ENCODE measurements around the gene MRPL52. TPM values are rescaled to one million over a fixed set of nuclear protein-coding genes. Genes with fewer than 3 reads are reported as not detected.

The MRPL52 gene
- total RNA-seq, 1 experiment from 2014 or later, result 134 TPM

DNA sequence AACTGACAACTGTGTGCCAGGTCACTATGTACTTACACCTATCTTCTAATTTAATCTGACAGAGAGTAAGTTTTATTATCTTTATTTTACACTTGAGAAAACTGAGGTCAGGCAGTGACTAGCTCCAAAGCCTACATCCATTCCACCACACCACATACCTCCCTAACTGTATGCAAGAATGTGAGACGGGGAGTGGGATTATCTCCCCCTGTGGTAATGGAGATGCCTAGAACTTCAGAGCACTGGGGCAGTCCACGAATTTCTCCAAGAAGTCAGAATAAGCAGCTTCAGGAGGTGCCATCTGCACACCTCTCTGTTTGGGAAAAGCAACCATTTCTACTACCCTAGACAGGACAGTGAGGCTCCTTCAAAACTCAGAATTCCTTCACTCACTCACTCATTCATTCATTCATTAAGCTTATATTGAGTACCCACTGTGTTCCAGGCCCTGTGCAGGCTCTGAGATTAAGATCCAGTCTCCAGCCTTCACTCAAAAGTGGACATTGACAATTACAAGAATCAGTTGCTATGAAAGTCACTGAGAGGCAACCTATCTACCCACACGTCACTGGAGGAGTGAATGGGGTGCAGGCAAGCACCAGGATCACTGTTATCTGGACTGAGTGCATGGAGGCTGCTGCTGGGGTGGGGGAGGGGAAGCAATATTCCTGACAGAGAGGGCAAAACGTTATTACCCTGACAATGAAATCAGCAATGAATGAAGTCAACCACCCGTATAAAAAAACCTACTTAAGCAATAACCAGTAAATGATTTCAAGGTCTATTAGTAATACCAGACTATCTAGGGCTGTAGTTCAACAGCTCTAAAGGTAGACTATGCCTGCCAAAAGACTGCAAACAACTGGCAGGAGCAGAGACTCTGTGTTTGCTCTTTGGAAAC, 32.4 kb upstream of the MRPL52 start:
- RAD21 ChIA-PET (ENCODE audit: low non-redundant PET in 1 of 2, low total read pairs in 2 of 2, uncharacterized antibody in 2 of 2, unreplicated experiment in 2 of 2), result no interaction called here
- H3K9me3 ChIP-seq (ENCODE audit: control insufficient read depth in 1 of 2, insufficient read depth in 1 of 2, low read depth in 1 of 2, low read length in 2 of 2), result no peaks in the 10 kb centered on the region
- POLR2A ChIA-PET, result interaction anchor here (0.6 kb wide), 1 partner anchor 32 kb away, joined by 3 read pairs; no protein-coding TSS in a partner anchor
- intact Hi-C loops (cut with micrococcal nuclease), result no loop called here
- H3K36me3 ChIP-seq (ENCODE audit: control insufficient read depth in 1 of 2, insufficient read depth in 2 of 2, low read length in 2 of 2), result no peaks in the 10 kb centered on the region
- no peak overlapping the region for H2AFZ ChIP-seq (ENCODE audit: low read depth, low read length, poor library complexity, severe bottlenecking)
- TF ChIP-seq POLR2AphosphoS5 (IDR thresholded peaks at IDR 0.05; ENCODE audit: low read depth, low read length) (no peak), ZFX (IDR thresholded peaks at IDR 0.05) (no peak), ZNF274 (IDR thresholded peaks at IDR 0.05; ENCODE audit: low read depth, low read length) (no peak), EZH2phosphoT487 (IDR thresholded peaks at IDR 0.05; ENCODE audit: borderline replicate concordance) (no peak)
- TF ChIP-seq, protein P1, sequence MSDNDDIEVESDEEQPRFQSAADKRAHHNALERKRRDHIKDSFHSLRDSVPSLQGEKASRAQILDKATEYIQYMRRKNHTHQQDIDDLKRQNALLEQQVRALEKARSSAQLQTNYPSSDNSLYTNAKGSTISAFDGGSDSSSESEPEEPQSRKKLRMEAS (IDR thresholded peaks at IDR 0.05), result no peak
- no peak overlapping the region for H3K27ac ChIP-seq (ENCODE audit: low read depth, low read length)
- ATAC-seq, result no peak
- no TSS peak for BruUV-seq (replicated peaks)
- no peaks in the 10 kb centered on the region for H3K9me2 ChIP-seq (ENCODE audit: insufficient read depth)
- DNase-seq (ENCODE audit: low read depth, low spot score), result no peak
- no peaks in the 10 kb centered on the region for H4K20me1 ChIP-seq (ENCODE audit: insufficient read depth)
- CTCF ChIA-PET, result no interaction called here
- no peak overlapping the region for H3K9ac ChIP-seq (ENCODE audit: low read length)
- H3K4me3 ChIP-seq (replicated peaks in 1 of 2; ENCODE audit: low read depth in 1 of 2, low read length in 2 of 2), result no peak overlapping the region
- no peak overlapping the region for H3K4me2 ChIP-seq (ENCODE audit: low read length)
- no peaks in the 10 kb centered on the region for H3K4me1 ChIP-seq (ENCODE audit: control insufficient read depth in 1 of 2, insufficient read depth in 2 of 2, low read length in 2 of 2)
- H3K79me2 ChIP-seq (ENCODE audit: insufficient read depth, low read length), result no peaks in the 10 kb centered on the region
- H3K27me3 ChIP-seq (ENCODE audit: insufficient read depth, low read length), result no peaks in the 10 kb centered on the region

DNA sequence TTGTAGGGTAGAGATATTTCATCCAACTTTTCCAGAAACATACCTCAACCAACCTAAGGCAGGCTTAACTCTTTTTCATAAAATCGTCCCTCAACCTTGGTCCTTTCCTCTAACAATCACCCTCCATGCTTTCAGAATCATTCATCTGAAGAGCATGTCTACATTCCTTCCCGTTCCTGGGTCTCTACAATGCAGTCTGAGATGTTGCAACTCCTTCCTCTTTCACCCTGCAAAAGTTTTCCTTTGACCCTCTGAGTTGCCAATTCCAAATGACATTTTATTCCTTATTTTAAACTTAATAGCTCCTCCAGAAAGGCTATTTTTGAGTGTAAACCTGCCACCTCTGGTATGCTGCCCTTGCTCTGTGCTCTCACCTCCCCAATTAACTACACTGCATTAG, 31.2 kb upstream of the MRPL52 start:
- intact Hi-C loops (cut with micrococcal nuclease), result no loop called here
- no peak overlapping the region for H3K9ac ChIP-seq (ENCODE audit: low read length)
- no peaks in the 10 kb centered on the region for H3K36me3 ChIP-seq (ENCODE audit: control insufficient read depth in 1 of 2, insufficient read depth in 2 of 2, low read length in 2 of 2)
- BruUV-seq (replicated peaks), result no TSS peak
- H3K79me2 ChIP-seq (ENCODE audit: insufficient read depth, low read length), result no peaks in the 10 kb centered on the region
- no peaks in the 10 kb centered on the region for H3K27me3 ChIP-seq (ENCODE audit: insufficient read depth, low read length)
- DNase-seq (ENCODE audit: low read depth, low spot score) (no peak), ATAC-seq (no peak)
- H3K9me2 ChIP-seq (ENCODE audit: insufficient read depth), result no peaks in the 10 kb centered on the region
- no peak overlapping the region for H3K27ac ChIP-seq (ENCODE audit: low read depth, low read length)
- H4K20me1 ChIP-seq (ENCODE audit: insufficient read depth), result no peaks in the 10 kb centered on the region
- CTCF ChIA-PET, result no interaction called here
- H2AFZ ChIP-seq (ENCODE audit: low read depth, low read length, poor library complexity, severe bottlenecking), result no peak overlapping the region
- POLR2A ChIA-PET, result no interaction called here
- RAD21 ChIA-PET (ENCODE audit: low non-redundant PET in 1 of 2, low total read pairs in 2 of 2, uncharacterized antibody in 2 of 2, unreplicated experiment in 2 of 2), result no interaction called here
- H3K4me1 ChIP-seq (ENCODE audit: control insufficient read depth in 1 of 2, insufficient read depth in 2 of 2, low read length in 2 of 2), result no peaks in the 10 kb centered on the region
- no peaks in the 10 kb centered on the region for H3K9me3 ChIP-seq (ENCODE audit: control insufficient read depth in 1 of 2, insufficient read depth in 1 of 2, low read depth in 1 of 2, low read length in 2 of 2)
- TF ChIP-seq TCF7L2 (IDR thresholded peaks at IDR 0.05; ENCODE audit: borderline replicate concordance, extremely low read depth, insufficient read depth, insufficient read length), result no peak
- TF ChIP-seq EZH2phosphoT487 (IDR thresholded peaks at IDR 0.05; ENCODE audit: borderline replicate concordance), result no peak
- no peak for TF ChIP-seq ATF3 (IDR thresholded peaks at IDR 0.05)
- TF ChIP-seq ELF1 (IDR thresholded peaks at IDR 0.05; ENCODE audit: borderline replicate concordance, low read depth), result no peak
- TF ChIP-seq CEBPB (IDR thresholded peaks at IDR 0.05; ENCODE audit: low read depth), result no peak
- TF ChIP-seq JUND (IDR thresholded peaks at IDR 0.05), result no peak
- TF ChIP-seq FOSL1 (IDR thresholded peaks at IDR 0.05; ENCODE audit: low read depth), result no peak
- no peak overlapping the region for H3K4me2 ChIP-seq (ENCODE audit: low read length)
- H3K4me3 ChIP-seq (replicated peaks in 1 of 2; ENCODE audit: low read depth in 1 of 2, low read length in 2 of 2), result no peak overlapping the region
